GM19035 (cell line): ENCODE measurements around the gene C16orf90.
"Not testable (repeated sequence)": the region's sequence is repeated elsewhere in the genome, so short reads cannot be mapped to it uniquely, and the experiment has no call there.

Source experiments
- ATAC-seq: cut with Tn5 transposase; IDR thresholded peaks from one replicate; pipeline ENCODE4 v1.9.1; 2021; ENCODE audit not compliant: unreplicated experiment

Gene C16orf90

DNA sequence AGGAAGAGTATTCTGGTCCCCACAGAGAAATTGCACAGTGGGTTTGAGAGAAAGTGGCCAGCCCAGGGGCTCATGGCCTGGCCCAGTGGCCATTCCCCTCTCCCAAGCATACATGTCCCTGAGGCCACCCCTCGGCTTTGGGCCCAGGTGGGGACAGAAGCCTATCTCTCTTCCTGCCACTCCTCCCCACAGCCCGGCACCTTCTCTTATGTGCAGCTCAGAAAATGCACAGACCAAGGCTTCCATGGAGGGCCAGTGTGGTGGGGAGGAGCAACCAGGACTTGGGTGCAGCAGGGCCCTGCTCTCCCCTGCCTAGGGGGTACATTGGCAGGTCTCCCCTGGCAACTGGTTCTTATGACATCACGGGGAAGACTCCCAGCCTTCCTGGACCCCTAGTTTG is at the start of gene C16orf90:
Gene C16orf90, minus strand, starts transcription at position 314 of the 400 bp plus-strand sequence. Its CDS starts 68 bp downstream, at position 246.
- ATAC-seq, result no peak

GRCh38 chr16:3542601-3543373 is 47.5 kb upstream of the C16orf90 start:
- ATAC-seq, result no peak

- no peak for ATAC-seq
These were observed 46.4 kb upstream of the C16orf90 start for GRCh38 chr16:3541527-3542155.

DNA sequence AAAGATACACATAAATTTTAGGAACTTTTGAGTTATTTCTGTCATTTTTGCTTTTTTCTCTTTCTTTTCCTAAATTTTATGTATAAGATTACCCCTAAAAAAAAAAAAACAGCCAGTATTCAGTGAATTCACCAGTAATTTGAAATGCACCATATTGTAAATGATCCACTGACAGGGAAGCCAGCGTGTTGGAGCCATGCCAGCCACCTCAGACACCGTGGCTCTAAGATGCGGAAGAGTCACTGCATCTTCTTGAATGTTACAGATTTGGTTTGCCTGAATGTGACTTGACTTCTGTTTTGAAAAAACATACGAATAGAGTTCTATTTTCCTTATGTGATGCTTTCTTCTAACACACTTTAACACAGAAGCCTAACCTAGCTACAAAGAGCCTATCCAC is 42.9 kb upstream of the C16orf90 start:
- ATAC-seq, result no peak

DNA sequence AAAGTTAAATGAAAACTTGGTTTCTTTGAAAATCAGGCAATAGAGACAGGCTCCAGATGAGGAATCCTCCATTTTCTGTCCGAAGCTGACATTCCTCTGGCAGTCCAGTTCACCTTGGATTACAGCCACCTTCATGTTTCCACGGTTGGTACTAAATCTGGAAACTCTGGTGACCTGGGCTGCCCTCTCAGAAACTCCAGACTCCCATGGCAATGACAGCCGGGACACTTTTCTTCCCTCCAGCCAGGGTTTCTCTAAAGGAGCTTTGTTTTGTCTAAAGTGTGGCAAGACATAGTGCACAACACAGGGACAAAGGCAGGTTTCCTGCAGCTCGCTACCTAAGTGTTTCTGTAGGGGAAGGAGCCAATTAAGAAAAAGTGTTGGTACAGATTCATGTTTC is 41.6 kb upstream of the C16orf90 start:
- no peak for ATAC-seq

DNA sequence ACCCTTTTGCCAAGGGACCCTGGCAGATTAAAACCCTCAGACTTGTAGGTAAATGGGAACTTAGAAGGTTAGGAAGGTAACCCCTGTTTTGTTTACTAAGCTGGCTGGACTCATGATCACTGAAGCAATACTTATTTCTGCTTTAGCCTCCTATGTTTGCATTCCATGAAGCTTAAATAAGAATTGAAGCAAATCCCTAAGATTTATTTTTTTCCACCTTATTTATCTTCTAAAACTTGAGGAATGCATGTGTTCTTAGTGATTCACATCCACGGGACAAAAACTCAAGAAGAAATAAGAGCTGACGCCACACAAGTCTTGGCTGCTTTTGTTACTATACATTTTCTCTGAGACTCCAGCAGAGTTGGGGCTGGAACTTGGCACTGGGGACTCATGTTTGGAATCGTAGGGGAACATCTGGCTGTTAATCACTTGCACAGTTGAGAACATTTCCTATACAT is 41.0 kb upstream of the C16orf90 start:
- no peak for ATAC-seq

- ATAC-seq, result no peak
These were observed 38.8 kb upstream of the C16orf90 start for GRCh38 chr16:3534126-3534525.

DNA sequence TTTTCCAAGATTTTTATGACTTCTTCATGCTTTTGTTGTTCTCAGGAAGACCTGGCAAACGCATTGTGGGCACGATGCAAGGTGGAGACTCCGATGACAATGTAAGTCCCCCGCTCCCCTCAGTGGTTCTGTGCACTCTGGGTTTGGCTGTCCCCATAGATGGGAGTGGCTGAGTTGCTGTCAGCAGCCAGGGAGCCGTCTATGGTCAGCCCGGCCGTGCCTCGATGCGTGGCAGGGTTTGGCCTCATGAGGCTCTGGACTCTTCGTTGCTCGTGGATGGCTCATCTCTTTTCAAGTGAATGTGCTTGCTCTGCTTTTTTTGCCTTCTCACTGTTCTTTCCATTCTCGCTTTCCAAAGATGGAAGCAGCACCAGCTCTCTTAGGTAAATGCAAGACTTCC is 37.5 kb upstream of the C16orf90 start:
- no peak for ATAC-seq

- ATAC-seq, result no peak
These were observed 35.2 kb upstream of the C16orf90 start for GRCh38 chr16:3530371-3530914.

DNA sequence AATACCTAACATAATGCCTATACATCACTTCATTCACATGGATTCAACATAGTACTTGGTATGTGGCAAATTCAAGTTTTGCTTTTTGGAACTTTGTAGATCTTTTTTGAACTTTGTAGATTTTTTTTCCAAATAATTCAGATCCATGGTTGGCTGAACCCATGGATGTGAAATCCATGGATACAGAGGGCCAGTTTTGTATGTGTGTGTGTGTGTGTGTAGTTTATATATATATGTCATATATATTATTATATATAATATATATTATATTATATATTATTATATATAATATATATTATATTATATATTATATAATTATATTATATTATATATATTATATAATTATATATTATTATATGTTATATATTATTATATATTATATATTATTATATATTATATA is 33.9 kb upstream of the C16orf90 start:
- ATAC-seq, result no peak

- no peak for ATAC-seq
These were observed 33.1 kb upstream of the C16orf90 start for GRCh38 chr16:3528406-3528805.

- not testable (repeated sequence) for ATAC-seq
These were observed 32.0 kb upstream of the C16orf90 start for GRCh38 chr16:3527216-3527829.

DNA sequence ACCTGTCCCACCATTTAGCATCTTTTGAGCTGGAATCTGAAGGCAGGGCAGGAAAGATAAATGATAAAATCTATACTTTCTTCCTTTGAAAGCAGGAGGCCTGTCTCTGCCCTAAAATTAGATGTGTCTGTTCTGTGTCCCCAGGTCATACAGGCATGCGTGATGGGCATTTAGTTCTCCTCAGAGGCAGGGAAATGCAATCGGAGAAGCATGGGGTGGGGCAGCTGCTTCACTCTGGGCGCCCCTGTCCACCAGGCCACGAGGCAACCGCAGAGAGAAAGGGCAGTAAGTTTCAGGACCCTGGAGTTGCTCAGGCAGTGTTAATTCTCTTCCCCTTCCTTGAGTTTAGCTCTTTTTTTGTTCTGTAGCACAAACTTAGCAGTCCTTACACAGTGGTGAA is 30.7 kb upstream of the C16orf90 start:
- no peak for ATAC-seq

GRCh38 chr16:3523281-3523680 is 28.0 kb upstream of the C16orf90 start:
- no peak for ATAC-seq

- no peak for ATAC-seq
These were observed 25.6 kb upstream of the C16orf90 start for GRCh38 chr16:3520841-3521240.

- no peak for ATAC-seq
These were observed 25.1 kb upstream of the C16orf90 start for GRCh38 chr16:3520413-3520812.

- no peak for ATAC-seq
These were observed 24.3 kb upstream of the C16orf90 start for GRCh38 chr16:3519581-3519980.

DNA sequence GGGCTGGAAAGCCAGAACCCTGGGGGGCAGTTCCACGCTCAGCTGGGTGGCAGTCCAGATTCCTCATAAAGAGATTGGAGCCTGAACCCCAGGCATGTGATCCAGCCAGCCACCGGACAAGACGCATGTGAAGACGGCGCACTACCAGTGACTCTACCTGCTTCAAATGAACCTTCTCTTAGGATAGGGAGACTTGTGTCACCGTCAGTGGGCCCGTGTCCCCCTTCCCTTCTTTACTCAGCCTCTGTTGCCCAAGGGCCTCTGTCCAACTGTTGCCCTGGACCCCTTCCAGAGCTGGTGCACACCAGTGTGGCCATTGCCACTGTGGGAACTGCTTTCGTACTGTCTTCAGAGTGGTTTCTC is 23.7 kb upstream of the C16orf90 start:
- ATAC-seq, result no peak

- ATAC-seq, result no peak
These were observed 23.1 kb upstream of the C16orf90 start for GRCh38 chr16:3518292-3518985.

GRCh38 chr16:3515897-3516296 is 20.6 kb upstream of the C16orf90 start:
- ATAC-seq, result no peak

- no peak for ATAC-seq
These were observed 19.3 kb upstream of the C16orf90 start for GRCh38 chr16:3514621-3515020.
